Measurements from ENCODE around the gene CDK6.
A peak's percentile ranks its signal among the peaks of the same experiment; 100 is the strongest.

Gene CDK6

GRCh38 chr7:92797284-92797683 lies 39.1 kb downstream of the CDK6 start:
- no peak overlapping the region for H3K4me3 ChIP-seq (ENCODE audit: low read depth, low read length)
- no peak for DNase-seq (ENCODE audit: low read depth)
- TF ChIP-seq POLR2A (IDR thresholded peaks at IDR 0.05; ENCODE audit: extremely low read depth, insufficient read length), result no peak
- TF ChIP-seq CTCF (IDR thresholded peaks at IDR 0.05; ENCODE audit: low read depth, low read length), result no peak
- TF ChIP-seq MYC (IDR thresholded peaks at IDR 0.05; ENCODE audit: low read depth, low read length), result no peak
- TF ChIP-seq MAX (IDR thresholded peaks at IDR 0.05; ENCODE audit: low read depth, low read length), result no peak

DNA sequence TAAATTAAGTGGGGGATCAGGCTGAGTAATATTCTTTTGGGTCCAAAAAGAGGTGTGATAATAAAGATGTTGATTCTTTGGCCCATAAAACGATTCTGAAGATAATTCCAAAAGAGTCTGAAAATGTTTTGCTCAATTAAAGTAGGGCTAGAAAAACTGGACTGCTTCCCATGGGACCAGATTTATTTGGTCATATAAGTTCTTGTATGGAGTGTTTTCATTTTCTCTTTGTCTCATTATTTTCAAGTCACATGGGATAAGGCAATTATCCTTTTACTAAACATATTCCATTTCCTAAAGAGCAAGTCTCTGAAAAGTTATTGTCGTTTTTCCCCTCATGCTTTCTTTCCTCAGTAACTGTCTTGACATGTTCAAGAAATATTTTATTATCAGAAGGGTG lies 41.5 kb downstream of the CDK6 start:
- DNase-seq (ENCODE audit: low read depth), result no peak
- TF ChIP-seq MAX (IDR thresholded peaks at IDR 0.05; ENCODE audit: low read depth, low read length) (no peak), POLR2A (IDR thresholded peaks at IDR 0.05; ENCODE audit: extremely low read depth, insufficient read length) (no peak), MYC (IDR thresholded peaks at IDR 0.05; ENCODE audit: low read depth, low read length) (no peak), CTCF (IDR thresholded peaks at IDR 0.05; ENCODE audit: low read depth, low read length) (no peak)
- no peak overlapping the region for H3K4me3 ChIP-seq (ENCODE audit: low read depth, low read length)

- H3K4me3 ChIP-seq (ENCODE audit: low read depth, low read length), result no peak overlapping the region
- DNase-seq (ENCODE audit: low read depth), result no peak
- no peak for TF ChIP-seq MAX (IDR thresholded peaks at IDR 0.05; ENCODE audit: low read depth, low read length)
- no peak for TF ChIP-seq POLR2A (IDR thresholded peaks at IDR 0.05; ENCODE audit: extremely low read depth, insufficient read length)
- no peak for TF ChIP-seq MYC (IDR thresholded peaks at IDR 0.05; ENCODE audit: low read depth, low read length)
- no peak for TF ChIP-seq CTCF (IDR thresholded peaks at IDR 0.05; ENCODE audit: low read depth, low read length)
Measured at GRCh38 chr7:92794391-92794790, 42.0 kb downstream of the CDK6 start.

GRCh38 chr7:92793656-92794205 lies 42.6 kb downstream of the CDK6 start:
- H3K4me3 ChIP-seq (ENCODE audit: low read depth, low read length), result no peak overlapping the region
- DNase-seq (ENCODE audit: low read depth), result peak; percentile 19
- no peak for TF ChIP-seq CTCF (IDR thresholded peaks at IDR 0.05; ENCODE audit: low read depth, low read length)
- TF ChIP-seq MAX (IDR thresholded peaks at IDR 0.05; ENCODE audit: low read depth, low read length), result no peak
- TF ChIP-seq POLR2A (IDR thresholded peaks at IDR 0.05; ENCODE audit: extremely low read depth, insufficient read length), result no peak
- no peak for TF ChIP-seq MYC (IDR thresholded peaks at IDR 0.05; ENCODE audit: low read depth, low read length)

GRCh38 chr7:92790992-92791391 lies 45.4 kb downstream of the CDK6 start:
- no peak for DNase-seq (ENCODE audit: low read depth)
- no peak overlapping the region for H3K4me3 ChIP-seq (ENCODE audit: low read depth, low read length)
- no peak for TF ChIP-seq POLR2A (IDR thresholded peaks at IDR 0.05; ENCODE audit: extremely low read depth, insufficient read length)
- TF ChIP-seq MAX (IDR thresholded peaks at IDR 0.05; ENCODE audit: low read depth, low read length), result no peak
- TF ChIP-seq CTCF (IDR thresholded peaks at IDR 0.05; ENCODE audit: low read depth, low read length), result no peak
- TF ChIP-seq MYC (IDR thresholded peaks at IDR 0.05; ENCODE audit: low read depth, low read length), result no peak

Data from NB4 (cell line).